ENCODE results near the gene HTR1D.
"Not testable (repeated sequence)": the region's sequence is repeated elsewhere in the genome, so short reads cannot be mapped to it uniquely, and the experiment has no call there.

HTR1D gene

GRCh38 chr1:23215751-23216449 lies 1.4 kb downstream of the HTR1D start:
- FAIRE-seq = no peak

GRCh38 chr1:23215291-23215690 lies 2.0 kb downstream of the HTR1D start:
- no peak for FAIRE-seq

GRCh38 chr1:23214640-23215039 lies 2.7 kb downstream of the HTR1D start:
- FAIRE-seq = no peak

- FAIRE-seq = no peak
Observed at GRCh38 chr1:23211955-23212354, 5.3 kb downstream of the HTR1D start.

- FAIRE-seq = no peak
Observed at GRCh38 chr1:23210963-23211362, 6.3 kb downstream of the HTR1D start.

GRCh38 chr1:23210351-23210785 lies 6.9 kb downstream of the HTR1D start:
- FAIRE-seq = no peak

GRCh38 chr1:23209770-23210169 lies 7.5 kb downstream of the HTR1D start:
- FAIRE-seq = no peak

- FAIRE-seq = no peak
Observed at GRCh38 chr1:23208527-23208926, 8.8 kb downstream of the HTR1D start.

GRCh38 chr1:23207733-23208132 lies 9.6 kb downstream of the HTR1D start:
- FAIRE-seq = not testable (repeated sequence)

GRCh38 chr1:23202263-23202749 lies 15.0 kb downstream of the HTR1D start:
- FAIRE-seq = no peak

- no peak for FAIRE-seq
Observed at GRCh38 chr1:23200883-23201282, 16.4 kb downstream of the HTR1D start.

GRCh38 chr1:23198373-23198772 lies 18.9 kb downstream of the HTR1D start:
- no peak for FAIRE-seq

- no peak for FAIRE-seq
Observed at GRCh38 chr1:23196627-23197328, 20.5 kb downstream of the HTR1D start.

GRCh38 chr1:23194119-23194984 lies 22.9 kb downstream of the HTR1D start:
- FAIRE-seq = no peak

GRCh38 chr1:23193391-23194118 lies 23.7 kb downstream of the HTR1D start:
- no peak for FAIRE-seq

- FAIRE-seq = no peak
Observed at GRCh38 chr1:23191199-23191598, 26.1 kb downstream of the HTR1D start.

- not testable (repeated sequence) for FAIRE-seq
Observed at GRCh38 chr1:23188936-23189452, 28.3 kb downstream of the HTR1D start.

- FAIRE-seq = no peak
Observed at GRCh38 chr1:23188434-23188884, 28.8 kb downstream of the HTR1D start.

GRCh38 chr1:23187637-23188036 lies 29.7 kb downstream of the HTR1D start:
- no peak for FAIRE-seq

- FAIRE-seq = no peak
Observed at GRCh38 chr1:23185381-23185780, 31.9 kb downstream of the HTR1D start.

- FAIRE-seq = peak; percentile 53
Observed at GRCh38 chr1:23184212-23184934, 32.9 kb downstream of the HTR1D start.

- no peak for FAIRE-seq
Observed at GRCh38 chr1:23179862-23180261, 37.4 kb downstream of the HTR1D start.

All from G401.6 (cell line).